Measurements from ENCODE around the gene UROD. TPM values are rescaled to one million over a fixed set of nuclear protein-coding genes. Genes with fewer than 3 reads are reported as not detected.

Gene UROD
- total and polyA plus RNA-seq, 8 donors: 13.4 to 132 (median 68.9) TPM

GRCh38 chr1:45033356-45033755 is 21.3 kb downstream of the UROD start:
- Histone ChIP-seq H3K4me1 (no peaks in the 10 kb centered on the region), H3K27ac (no peak overlapping the region), H3K27me3 (no peaks in the 10 kb centered on the region), H3K9me3 (no peaks in the 10 kb centered on the region), H3K36me3 (peaks cover 0 to 30% (median 16%) of the 10 kb centered on the region in 4 donors), H3K4me3 (no peak overlapping the region)
- 90 to 100% (median 99%) methylated on average over 1 of the region's 1 CpG for WGBS, 5 donors
- intact Hi-C loops (cut with DNase I; ENCODE audit: low total_unique reads): no loop called here
- DNase-seq: no peak
- TF ChIP-seq POLR2AphosphoS5 (IDR thresholded peaks at IDR 0.05) (no peak), EP300 (IDR thresholded peaks at IDR 0.05) (no peak), CTCF (IDR thresholded peaks at IDR 0.05) (no peak)

DNA sequence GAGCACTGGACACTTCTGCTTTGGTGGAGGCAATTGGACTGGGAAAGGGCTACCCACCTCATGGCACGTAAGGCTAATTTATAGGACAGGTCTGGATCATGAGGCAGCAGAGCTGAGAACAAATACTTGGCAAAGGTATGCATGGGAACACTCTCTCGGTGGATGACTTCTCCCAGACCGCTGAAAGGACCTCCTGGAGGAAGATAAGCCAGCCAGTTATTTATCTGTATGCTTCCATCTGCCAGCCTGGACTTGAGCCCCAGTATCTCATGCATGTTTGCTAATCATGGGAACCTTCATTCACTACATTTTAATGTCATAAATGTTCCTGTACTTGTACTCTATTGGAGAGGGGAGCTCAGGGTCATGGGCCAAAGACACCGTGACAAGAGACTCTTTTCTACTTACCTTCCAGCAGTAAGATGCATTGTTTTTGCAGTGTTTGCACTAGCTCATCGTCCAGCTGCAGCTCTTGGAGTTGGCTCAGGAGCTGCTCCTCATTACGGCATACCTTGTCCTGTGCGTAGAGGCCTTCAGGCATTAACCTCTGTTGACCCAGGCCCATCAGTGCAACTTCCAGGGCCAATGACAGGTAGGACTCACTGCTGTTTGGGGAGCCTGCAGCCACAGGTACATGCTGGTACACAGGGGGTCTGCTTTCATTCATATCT is 23.7 kb downstream of the UROD start:
- intact Hi-C loops (cut with DNase I; ENCODE audit: low total_unique reads): no loop called here
- TF ChIP-seq POLR2A (IDR thresholded peaks at IDR 0.05) (no peak), CTCF (IDR thresholded peaks at IDR 0.05) (no peak), EP300 (IDR thresholded peaks at IDR 0.05) (no peak), POLR2AphosphoS5 (IDR thresholded peaks at IDR 0.05) (no peak)

DNA sequence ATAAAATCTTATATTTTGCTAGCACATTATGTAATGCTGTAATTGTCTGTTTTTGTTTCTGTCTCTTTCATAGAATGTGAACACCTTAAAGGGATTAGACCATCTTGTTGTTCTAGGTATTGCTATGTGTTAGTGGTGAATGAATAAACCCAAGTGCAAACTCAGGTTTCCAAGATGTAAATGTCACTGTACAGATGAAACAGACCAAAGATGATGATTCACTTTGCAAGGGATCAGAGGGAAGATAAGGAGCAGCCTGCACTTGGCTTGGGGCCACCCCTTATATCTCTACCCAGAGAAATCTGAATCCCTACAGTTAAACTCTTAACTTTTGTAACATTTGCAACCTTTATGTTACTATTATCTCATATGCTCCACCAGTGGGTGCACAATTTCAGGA is 25.4 kb downstream of the UROD start:
- no peaks in the 10 kb centered on the region for H3K4me1 ChIP-seq
- intact Hi-C loops (cut with DNase I; ENCODE audit: low total_unique reads): no loop called here
- no peaks in the 10 kb centered on the region for H3K27me3 ChIP-seq
- TF ChIP-seq EP300 (IDR thresholded peaks at IDR 0.05): no peak
- TF ChIP-seq POLR2AphosphoS5 (IDR thresholded peaks at IDR 0.05): no peak
- no peak for TF ChIP-seq CTCF (IDR thresholded peaks at IDR 0.05)
- no peak for TF ChIP-seq POLR2A (IDR thresholded peaks at IDR 0.05)
- H3K36me3 ChIP-seq: peaks cover 0 to 41% (median 21%) of the 10 kb centered on the region in 4 donors
- no peaks in the 10 kb centered on the region for H3K9me3 ChIP-seq
- DNase-seq: no peak
- no peak overlapping the region for H3K27ac ChIP-seq
- H3K4me3 ChIP-seq: no peak overlapping the region

More for the DNA sequence above, 23.7 kb downstream of the UROD start:
- H3K9me3 ChIP-seq: no peaks in the 10 kb centered on the region
- no peaks in the 10 kb centered on the region for H3K27me3 ChIP-seq
- 80 to 90% (median 85%) methylated on average over 7 of the region's 7 CpGs for WGBS, 5 donors
- H3K36me3 ChIP-seq: peaks cover 0 to 35% (median 16%) of the 10 kb centered on the region in 4 donors
- H3K4me3 ChIP-seq: no peak overlapping the region
- DNase-seq: no peak
- H3K27ac ChIP-seq: no peak overlapping the region
- H3K4me1 ChIP-seq: no peaks in the 10 kb centered on the region

GRCh38 chr1:45038240-45038639 is 26.2 kb downstream of the UROD start:
- Histone ChIP-seq H3K4me3 (no peak overlapping the region), H3K27me3 (no peaks in the 10 kb centered on the region), H3K4me1 (no peaks in the 10 kb centered on the region), H3K27ac (no peak overlapping the region), H3K36me3 (peaks cover 0 to 49% (median 23%) of the 10 kb centered on the region in 4 donors), H3K9me3 (no peaks in the 10 kb centered on the region)
- intact Hi-C loops (cut with DNase I; ENCODE audit: low total_unique reads): no loop called here
- TF ChIP-seq CTCF (IDR thresholded peaks at IDR 0.05) (no peak), EP300 (IDR thresholded peaks at IDR 0.05) (no peak), POLR2A (IDR thresholded peaks at IDR 0.05) (no peak), POLR2AphosphoS5 (IDR thresholded peaks at IDR 0.05) (no peak)
- WGBS, 5 donors: 78 to 95% (median 89%) methylated on average over 2 of the region's 2 CpGs
- no peak for DNase-seq

Data from stomach (tissue), 9 donors.